BJ (cell line): Measurements from ENCODE around the gene PCDHB8. TPM values are rescaled to one million over a fixed set of nuclear protein-coding genes. Genes with fewer than 3 reads are reported as not detected.
"Not testable (repeated sequence)": the region's sequence is repeated elsewhere in the genome, so short reads cannot be mapped to it uniquely, and the experiment has no call there.

Source experiments
- CTCF ChIA-PET: fragments of 350-600 bp; formaldehyde crosslinking; extraction: SDS; loops from one replicate; lab custom pipeline; 2021; ENCODE audit warnings: antibody characterized with exemption, inconsistent platforms; lab: Yijun Ruan, JAX
- POLR2A ChIA-PET: fragments of 300-600 bp; sonication (Branson Sonifier 250); formaldehyde crosslinking; extraction: SDS; loops from one replicate; lab custom pipeline; 2021; ENCODE audit warnings: antibody characterized with exemption; lab: Charles Lee
- DNase-seq: peaks from one replicate; pipeline ENCODE4 v3.0.0-alpha.2; 2011; ENCODE audit warnings: low read depth
- H3K27me3 ChIP-seq: 2 replicates; pipeline ENCODE4 v1.6.0; 2011; ENCODE audit warnings: low read length; ENCODE audit not compliant: control insufficient read depth, insufficient read depth
- H3K36me3 ChIP-seq: 2 replicates; pipeline ENCODE4 v1.5.1; 2011; ENCODE audit warnings: low read length; ENCODE audit not compliant: control insufficient read depth, insufficient read depth
- H3K4me3 ChIP-seq: 2 replicates; pipeline ENCODE4 v1.5.1; 2011; ENCODE audit warnings: low read depth, mild to moderate bottlenecking, control low read depth, low read length
- polyA plus RNA-seq: library from polyadenylated mRNA; depleted of rRNA; stranded (reverse); fragments of >200 nt; gene quantifications from 2 replicates; pipeline ENCODE4 v1.2.3, GENCODE V29; 2011
- TF ChIP-seq, protein P1 (sequence below): IDR thresholded peaks from 2 replicates; pipeline ENCODE4 v1.5.1; 2011; ENCODE audit warnings: low read depth, mild to moderate bottlenecking, control low read depth, inconsistent platforms, low read length, moderate library complexity; ENCODE audit not compliant: insufficient read depth

The PCDHB8 gene
- polyA plus RNA-seq, 1 experiment = 0.11 TPM

GRCh38 chr5:141150224-141150992 is 27.2 kb upstream of the PCDHB8 start:
- CTCF ChIA-PET = interaction anchor here (0.6 to 1.5 kb wide), 5 partner anchors 9 to 180 kb away, joined by 3 to 4 read pairs (median 3); partner anchors contain the start of gene PCDHB9
- TF ChIP-seq, protein P1, sequence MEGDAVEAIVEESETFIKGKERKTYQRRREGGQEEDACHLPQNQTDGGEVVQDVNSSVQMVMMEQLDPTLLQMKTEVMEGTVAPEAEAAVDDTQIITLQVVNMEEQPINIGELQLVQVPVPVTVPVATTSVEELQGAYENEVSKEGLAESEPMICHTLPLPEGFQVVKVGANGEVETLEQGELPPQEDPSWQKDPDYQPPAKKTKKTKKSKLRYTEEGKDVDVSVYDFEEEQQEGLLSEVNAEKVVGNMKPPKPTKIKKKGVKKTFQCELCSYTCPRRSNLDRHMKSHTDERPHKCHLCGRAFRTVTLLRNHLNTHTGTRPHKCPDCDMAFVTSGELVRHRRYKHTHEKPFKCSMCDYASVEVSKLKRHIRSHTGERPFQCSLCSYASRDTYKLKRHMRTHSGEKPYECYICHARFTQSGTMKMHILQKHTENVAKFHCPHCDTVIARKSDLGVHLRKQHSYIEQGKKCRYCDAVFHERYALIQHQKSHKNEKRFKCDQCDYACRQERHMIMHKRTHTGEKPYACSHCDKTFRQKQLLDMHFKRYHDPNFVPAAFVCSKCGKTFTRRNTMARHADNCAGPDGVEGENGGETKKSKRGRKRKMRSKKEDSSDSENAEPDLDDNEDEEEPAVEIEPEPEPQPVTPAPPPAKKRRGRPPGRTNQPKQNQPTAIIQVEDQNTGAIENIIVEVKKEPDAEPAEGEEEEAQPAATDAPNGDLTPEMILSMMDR = no peak
- no peak for DNase-seq
- Histone ChIP-seq H3K36me3 (no peaks in the 10 kb centered on the region), H3K4me3 (no peak overlapping the region), H3K27me3 (no peaks in the 10 kb centered on the region)
- POLR2A ChIA-PET = no interaction called here

DNA sequence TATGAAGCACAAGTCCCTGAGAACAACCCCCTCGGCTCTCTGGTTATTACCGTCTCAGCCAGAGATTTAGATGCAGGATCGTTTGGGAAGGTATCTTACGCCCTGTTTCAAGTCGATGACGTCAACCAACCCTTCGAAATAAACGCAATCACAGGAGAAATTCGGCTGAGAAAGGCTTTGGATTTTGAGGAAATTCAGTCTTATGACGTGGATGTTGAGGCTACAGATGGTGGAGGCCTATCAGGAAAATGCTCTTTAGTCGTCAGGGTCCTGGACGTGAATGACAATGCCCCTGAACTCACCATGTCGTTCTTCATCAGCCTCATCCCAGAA is 26.6 kb upstream of the PCDHB8 start:
- no peak for DNase-seq
- TF ChIP-seq, protein P1 = no peak
- H3K36me3 ChIP-seq = no peaks in the 10 kb centered on the region
- CTCF ChIA-PET = interaction anchor here (1.5 kb wide), 1 partner anchor 29 kb away, joined by 4 read pairs; no protein-coding TSS in a partner anchor
- POLR2A ChIA-PET = no interaction called here
- no peak overlapping the region for H3K4me3 ChIP-seq
- H3K27me3 ChIP-seq = no peaks in the 10 kb centered on the region

DNA sequence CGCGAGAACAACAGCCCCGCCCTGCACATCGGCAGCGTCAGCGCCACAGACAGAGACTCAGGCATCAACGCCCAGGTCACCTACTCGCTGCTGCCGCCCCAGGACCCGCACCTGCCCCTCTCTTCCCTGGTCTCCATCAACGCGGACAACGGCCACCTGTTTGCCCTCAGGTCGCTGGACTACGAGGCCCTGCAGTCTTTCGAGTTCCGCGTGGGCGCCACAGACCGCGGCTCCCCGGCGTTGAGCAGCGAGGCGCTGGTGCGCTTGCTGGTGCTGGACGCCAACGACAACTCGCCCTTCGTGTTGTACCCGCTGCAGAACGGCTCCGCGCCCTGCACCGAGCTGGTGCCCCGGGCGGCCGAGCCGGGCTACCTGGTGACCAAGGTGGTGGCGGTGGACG is 26.0 kb upstream of the PCDHB8 start:
- POLR2A ChIA-PET, CTCF ChIA-PET, H3K4me3 ChIP-seq, DNase-seq, H3K27me3 ChIP-seq, H3K36me3 ChIP-seq: not testable (repeated sequence)

DNA sequence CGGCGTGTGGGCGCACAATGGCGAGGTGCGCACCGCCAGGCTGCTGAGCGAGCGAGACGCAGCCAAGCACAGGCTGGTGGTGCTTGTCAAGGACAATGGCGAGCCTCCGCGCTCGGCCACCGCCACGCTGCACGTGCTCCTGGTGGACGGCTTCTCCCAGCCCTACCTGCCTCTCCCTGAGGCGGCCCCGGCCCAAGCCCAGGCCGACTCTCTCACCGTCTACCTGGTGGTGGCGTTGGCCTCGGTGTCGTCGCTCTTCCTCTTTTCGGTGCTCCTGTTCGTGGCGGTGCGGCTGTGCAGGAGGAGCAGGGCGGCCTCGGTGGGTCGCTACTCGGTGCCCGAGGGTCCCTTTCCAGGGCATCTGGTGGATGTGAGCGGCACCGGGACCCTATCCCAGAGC is 25.5 kb upstream of the PCDHB8 start:
- DNase-seq, H3K4me3 ChIP-seq, CTCF ChIA-PET, POLR2A ChIA-PET, H3K36me3 ChIP-seq, H3K27me3 ChIP-seq: not testable (repeated sequence)

- Histone ChIP-seq H3K36me3 (no peaks in the 10 kb centered on the region), H3K27me3 (no peaks in the 10 kb centered on the region), H3K4me3 (no peak overlapping the region)
- no peak for DNase-seq
- ChIA-PET CTCF (no interaction called here), POLR2A (no interaction called here)
- TF ChIP-seq, protein P1 = no peak
These were observed 21.8 kb upstream of the PCDHB8 start for GRCh38 chr5:141155540-141156374.

DNA sequence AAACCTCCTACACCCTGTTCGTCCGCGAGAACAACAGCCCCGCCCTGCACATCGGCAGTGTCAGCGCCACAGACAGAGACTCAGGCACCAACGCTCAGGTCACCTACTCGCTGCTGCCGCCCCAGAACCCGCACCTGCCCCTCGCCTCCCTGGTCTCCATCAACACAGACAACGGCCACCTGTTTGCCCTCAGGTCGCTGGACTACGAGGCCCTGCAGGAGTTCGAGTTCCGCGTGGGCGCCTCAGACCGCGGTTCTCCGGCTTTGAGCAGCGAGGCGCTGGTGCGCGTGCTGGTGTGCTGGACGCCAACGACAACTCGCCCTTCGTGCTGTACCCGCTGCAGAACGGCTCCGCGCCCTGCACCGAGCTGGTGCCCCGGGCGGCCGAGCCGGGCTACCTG is 20.2 kb upstream of the PCDHB8 start:
- H3K27me3 ChIP-seq, H3K36me3 ChIP-seq, POLR2A ChIA-PET, CTCF ChIA-PET, H3K4me3 ChIP-seq, DNase-seq: not testable (repeated sequence)

DNA sequence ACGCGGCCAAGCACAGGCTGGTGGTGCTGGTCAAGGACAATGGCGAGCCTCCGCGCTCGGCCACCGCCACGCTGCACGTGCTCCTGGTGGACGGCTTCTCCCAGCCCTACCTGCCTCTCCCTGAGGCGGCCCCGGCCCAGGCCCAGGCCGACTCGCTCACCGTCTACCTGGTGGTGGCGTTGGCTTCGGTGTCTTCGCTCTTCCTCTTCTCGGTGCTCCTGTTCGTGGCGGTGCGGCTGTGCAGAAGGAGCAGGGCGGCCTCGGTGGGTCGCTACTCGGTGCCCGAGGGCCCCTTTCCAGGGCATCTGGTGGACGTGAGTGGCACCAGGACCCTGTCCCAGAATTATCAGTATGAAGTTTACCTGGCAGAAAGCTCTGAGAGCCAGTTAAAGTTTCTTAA is 19.7 kb upstream of the PCDHB8 start:
- H3K4me3 ChIP-seq, DNase-seq, H3K36me3 ChIP-seq, CTCF ChIA-PET, POLR2A ChIA-PET, H3K27me3 ChIP-seq: not testable (repeated sequence)
